HS-5 (cell line): ENCODE results near the gene PCDHB7.
"Not testable (repeated sequence)": the region's sequence is repeated elsewhere in the genome, so short reads cannot be mapped to it uniquely, and the experiment has no call there.

ENCODE experiments used
- DNase-seq: peaks from one replicate; pipeline ENCODE4 v3.0.0-alpha.2; 2012; ENCODE audit warnings: low read depth

The PCDHB7 gene

GRCh38 chr5:141224844-141225243, 52.4 kb downstream of the PCDHB7 start:
- not testable (repeated sequence) for DNase-seq

- not testable (repeated sequence) for DNase-seq
Measured at GRCh38 chr5:141225421-141225820, 53.0 kb downstream of the PCDHB7 start.
